ENCODE measurements around the gene CD86.

CD86 gene

GRCh38 chr3:122023335-122023910, 31.7 kb upstream of the CD86 start:
- Histone ChIP-seq H3K9me3 (no peaks in the 10 kb centered on the region), H3K27me3 (peaks cover 0 to 20% of the 10 kb centered on the region in 2 donors), H3K4me3 (no peak overlapping the region), H3K27ac (no peak overlapping the region), H3K36me3 (no peaks in the 10 kb centered on the region), H3K4me1 (peaks cover 0 to 5% (median 2%) of the 10 kb centered on the region in 4 donors)
- no peak for TF ChIP-seq CTCF (IDR thresholded peaks at IDR 0.05)
- intact Hi-C loops (cut with DNase I; ENCODE audit: low total_unique reads) = no loop called here
- no peak for DNase-seq

GRCh38 chr3:122024800-122025199, 30.4 kb upstream of the CD86 start:
- TF ChIP-seq CTCF (IDR thresholded peaks at IDR 0.05) = no peak
- intact Hi-C loops (cut with DNase I; ENCODE audit: low total_unique reads) = no loop called here
- peaks cover 0 to 5% (median 2%) of the 10 kb centered on the region in 4 donors for H3K4me1 ChIP-seq

GRCh38 chr3:122025296-122025695, 29.9 kb upstream of the CD86 start:
- H3K27ac ChIP-seq = no peak overlapping the region
- no peak overlapping the region for H3K4me3 ChIP-seq
- no peaks in the 10 kb centered on the region for H3K9me3 ChIP-seq
- TF ChIP-seq CTCF (IDR thresholded peaks at IDR 0.05) = no peak
- intact Hi-C loops (cut with DNase I; ENCODE audit: low total_unique reads) = no loop called here
- DNase-seq = no peak
- H3K4me1 ChIP-seq = peaks cover 0 to 5% (median 2%) of the 10 kb centered on the region in 4 donors
- no peaks in the 10 kb centered on the region for H3K36me3 ChIP-seq
- H3K27me3 ChIP-seq = peaks cover 0 to 16% of the 10 kb centered on the region in 2 donors

More at GRCh38 chr3:122024800-122025199, 30.4 kb upstream of the CD86 start:
- no peaks in the 10 kb centered on the region for H3K9me3 ChIP-seq
- H3K27ac ChIP-seq = no peak overlapping the region
- peaks cover 0 to 20% of the 10 kb centered on the region in 2 donors for H3K27me3 ChIP-seq
- DNase-seq = no peak
- no peaks in the 10 kb centered on the region for H3K36me3 ChIP-seq
- H3K4me3 ChIP-seq = no peak overlapping the region

GRCh38 chr3:122030381-122031122, 24.6 kb upstream of the CD86 start:
- no peaks in the 10 kb centered on the region for H3K36me3 ChIP-seq
- TF ChIP-seq CTCF (IDR thresholded peaks at IDR 0.05) = no peak
- no peak for DNase-seq
- intact Hi-C loops (cut with DNase I; ENCODE audit: low total_unique reads) = no loop called here
- H3K4me3 ChIP-seq = no peak overlapping the region
- H3K4me1 ChIP-seq = no peaks in the 10 kb centered on the region
- H3K9me3 ChIP-seq = no peaks in the 10 kb centered on the region
- H3K27me3 ChIP-seq = no peaks in the 10 kb centered on the region
- no peak overlapping the region for H3K27ac ChIP-seq

GRCh38 chr3:122031123-122031468, 24.1 kb upstream of the CD86 start:
- Histone ChIP-seq H3K27ac (no peak overlapping the region), H3K36me3 (no peaks in the 10 kb centered on the region), H3K4me3 (no peak overlapping the region), H3K27me3 (no peaks in the 10 kb centered on the region), H3K9me3 (no peaks in the 10 kb centered on the region), H3K4me1 (no peaks in the 10 kb centered on the region)
- TF ChIP-seq CTCF (IDR thresholded peaks at IDR 0.05) = no peak
- intact Hi-C loops (cut with DNase I; ENCODE audit: low total_unique reads) = no loop called here
- no peak for DNase-seq
